HepG2 (cell line): Measurements from ENCODE around the gene C1orf35. TPM values are rescaled to one million over a fixed set of nuclear protein-coding genes. Genes with fewer than 3 reads are reported as not detected.
A peak's percentile ranks its signal among the peaks of the same experiment; 100 is the strongest.

Source experiments
- CENPBD1 ChIP-seq: sonication (generic); formaldehyde crosslinking; IDR thresholded peaks from 2 replicates; pipeline ENCODE4 v1.8.0; 2022; ENCODE audit warnings: missing genetic modification reagents, low read depth, mild to moderate bottlenecking, borderline replicate concordance
- GATAD1 ChIP-seq: IDR thresholded peaks from 2 replicates; pipeline ENCODE4 v1.6.1; 2016; ENCODE audit warnings: missing genetic modification reagents, missing compliant biosample characterization
- GPN1 ChIP-seq: sonication (generic); formaldehyde crosslinking; IDR thresholded peaks from 2 replicates; pipeline ENCODE4 v1.5.1; 2020; ENCODE audit warnings: missing genetic modification reagents, borderline replicate concordance
- HNRNPLL ChIP-seq: fragments of 200-400 bp; formaldehyde crosslinking; IDR thresholded peaks from 2 replicates; pipeline ENCODE4 v1.6.1; 2017; ENCODE audit warnings: mild to moderate bottlenecking, low read depth, low read length; ENCODE audit not compliant: poor library complexity, severe bottlenecking
- KLF15 ChIP-seq: sonication (generic); formaldehyde crosslinking; IDR thresholded peaks from 2 replicates; pipeline ENCODE4 v1.8.1; 2023; ENCODE audit warnings: borderline replicate concordance, mild to moderate bottlenecking, inconsistent platforms, missing genetic modification reagents, mixed read lengths
- MED13 ChIP-seq: sonication (generic); formaldehyde crosslinking; IDR thresholded peaks from 2 replicates; pipeline ENCODE4 v1.5.0; 2020; ENCODE audit warnings: missing genetic modification reagents
- MEIS1 ChIP-seq: sonication (generic); formaldehyde crosslinking; IDR thresholded peaks from 2 replicates; pipeline ENCODE4 v1.9.0; 2021; ENCODE audit warnings: mild to moderate bottlenecking, missing genetic modification reagents, moderate library complexity, borderline replicate concordance
- MLX ChIP-seq: IDR thresholded peaks from 2 replicates; pipeline ENCODE4 v1.6.1; 2016
- MTA1 ChIP-seq: sonication (generic); formaldehyde crosslinking; IDR thresholded peaks from 2 replicates; pipeline ENCODE4 v1.4.0; 2020; ENCODE audit warnings: missing genetic modification reagents, mild to moderate bottlenecking, borderline replicate concordance
- NAIF1 ChIP-seq: sonication (generic); formaldehyde crosslinking; IDR thresholded peaks from 2 replicates; pipeline ENCODE4 v1.5.0; 2020; ENCODE audit warnings: mild to moderate bottlenecking, missing genetic modification reagents, borderline replicate concordance
- NFIC ChIP-seq: IDR thresholded peaks from 2 replicates; pipeline ENCODE4 v1.6.1; 2012; ENCODE audit warnings: mild to moderate bottlenecking, low read length, inconsistent platforms
- NRL ChIP-seq: sonication (generic); formaldehyde crosslinking; IDR thresholded peaks from 2 replicates; pipeline ENCODE4 v1.5.0; 2020; ENCODE audit warnings: missing genetic modification reagents, mild to moderate bottlenecking, moderate library complexity, borderline replicate concordance
- PBX2 ChIP-seq: IDR thresholded peaks from 2 replicates; pipeline ENCODE4 v1.6.1; 2016; ENCODE audit warnings: control low read depth
- PRPF4 ChIP-seq: fragments of 200-400 bp; formaldehyde crosslinking; IDR thresholded peaks from 2 replicates; pipeline ENCODE4 v1.6.1; 2016; ENCODE audit warnings: low read length, low read depth; ENCODE audit not compliant: poor library complexity, severe bottlenecking
- RFX1 ChIP-seq: fragments of 450-650 bp; IDR thresholded peaks from 2 replicates; pipeline ENCODE4 v1.6.1; 2017
- RORA ChIP-seq: sonication (generic); formaldehyde crosslinking; IDR thresholded peaks from 2 replicates; pipeline ENCODE4 v1.5.0; 2020; ENCODE audit warnings: mild to moderate bottlenecking, missing genetic modification reagents, moderate library complexity
- TFAP4 ChIP-seq: sonication (generic); IDR thresholded peaks from 2 replicates; pipeline ENCODE4 v1.6.1; 2016; ENCODE audit warnings: low read depth, borderline replicate concordance
- ZNF101 ChIP-seq: sonication (generic); formaldehyde crosslinking; IDR thresholded peaks from 2 replicates; pipeline ENCODE4 v1.4.0; 2020; ENCODE audit warnings: mild to moderate bottlenecking, low read depth, missing genetic modification reagents, borderline replicate concordance
- ZNF296 ChIP-seq: sonication (generic); formaldehyde crosslinking; conservative IDR thresholded peaks from 2 replicates; pipeline ENCODE4 v1.5.0; 2020; ENCODE audit warnings: mild to moderate bottlenecking, missing genetic modification reagents
- ZNF512 ChIP-seq: sonication (generic); formaldehyde crosslinking; IDR thresholded peaks from 2 replicates; pipeline ENCODE4 v1.4.0; 2020; ENCODE audit warnings: mild to moderate bottlenecking, missing genetic modification reagents
- ZNF563 ChIP-seq: sonication (generic); formaldehyde crosslinking; IDR thresholded peaks from 2 replicates; pipeline ENCODE4 v1.8.0; 2022; ENCODE audit warnings: mild to moderate bottlenecking, moderate library complexity, missing genetic modification reagents
- ZNF567 ChIP-seq: sonication (generic); formaldehyde crosslinking; IDR thresholded peaks from 2 replicates; pipeline ENCODE4 v1.8.1; 2023; ENCODE audit warnings: mild to moderate bottlenecking, missing genetic modification reagents, borderline replicate concordance
- ZNF616 ChIP-seq: sonication (generic); formaldehyde crosslinking; IDR thresholded peaks from 2 replicates; pipeline ENCODE4 v1.5.0; 2020; ENCODE audit warnings: low read depth, mild to moderate bottlenecking, missing genetic modification reagents
- ZNF670 ChIP-seq: sonication (generic); formaldehyde crosslinking; IDR thresholded peaks from 2 replicates; pipeline ENCODE4 v1.8.0; 2022; ENCODE audit warnings: mild to moderate bottlenecking, missing genetic modification reagents, borderline replicate concordance
- polyA plus RNA-seq, 8 experiments: library from polyadenylated mRNA; depleted of rRNA in 3 of 8; stranded (reverse) in 7 of 8; unstranded in 1 of 8; fragments of >200 nt; fragmentation: Illumina TruSeq in 4 of 8; extraction: Trizol in 4 of 8; gene quantifications; 2 replicates each; pipeline versions ENCODE4 v1.2.1 to v1.2.3, GENCODE V29; 2011 to 2016; ENCODE audit warnings: low read depth in 4 of 8, missing spikeins in 1 of 8, mixed read lengths in 1 of 8; ENCODE audit not compliant: insufficient read depth in 1 of 8
- total RNA-seq, 5 experiments: library from RNA; depleted of rRNA; stranded (reverse); fragments of >200 nt; fragmentation: Illumina TruSeq; extraction: Trizol; gene quantifications; 2 replicates each; pipeline ENCODE4 v1.2.3, GENCODE V29; 2016; ENCODE audit warnings: low read depth in 1 of 5

The C1orf35 gene
- total and polyA plus RNA-seq, 2 of the 13 experiments (the other 11 are each of a cell fraction or from before 2014, with no cell fraction given): 8.1 to 19.3 TPM

- TF ChIP-seq RORA (CRISPR knock-in tag): no peak
- no peak for TF ChIP-seq ZNF563
- TF ChIP-seq MLX (CRISPR knock-in tag): no peak
- TF ChIP-seq GATAD1: peak; percentile 33; the same call in 1 of the 2 replicates
- no peak for TF ChIP-seq NAIF1 (CRISPR knock-in tag)
- TF ChIP-seq NRL (CRISPR knock-in tag): peak; percentile 37; the same call in 1 of the 2 replicates
- no peak for TF ChIP-seq PBX2 (CRISPR knock-in tag)
- no peak for TF ChIP-seq RFX1
- no peak for TF ChIP-seq HNRNPLL
- TF ChIP-seq ZNF616 (CRISPR knock-in tag): no peak
- TF ChIP-seq MED13: no peak
- peak; percentile 74; the same call in 1 of the 2 replicates for TF ChIP-seq ZNF670 (CRISPR knock-in tag)
- TF ChIP-seq MTA1 (CRISPR knock-in tag): no peak
- no peak for TF ChIP-seq GPN1 (CRISPR knock-in tag)
- no peak for TF ChIP-seq ZNF296 (CRISPR knock-in tag)
- TF ChIP-seq KLF15 (CRISPR knock-in tag): no peak
- no peak for TF ChIP-seq PRPF4
- TF ChIP-seq CENPBD1 (CRISPR knock-in tag): 0 out of 2 replicates have a peak, but pooled peaks have one; percentile 51
- TF ChIP-seq MEIS1 (CRISPR knock-in tag): no peak
- TF ChIP-seq ZNF567 (CRISPR knock-in tag): no peak; the same call in 1 of the 2 replicates
- peak; percentile 29; the same call in 1 of the 2 replicates for TF ChIP-seq TFAP4
- TF ChIP-seq ZNF101: no peak
- no peak for TF ChIP-seq ZNF512 (CRISPR knock-in tag)
- TF ChIP-seq NFIC: no peak
Observed at GRCh38 chr1:228149406-228150119, 46.4 kb upstream of the C1orf35 start, which contains the start of gene GJC2 (continued).
